ENCODE data around the gene TEAD1.

Gene TEAD1

GRCh38 chr11:12734625-12735024 is 60.4 kb downstream of the TEAD1 start:
- TF ChIP-seq CTCF (IDR thresholded peaks at IDR 0.05; ENCODE audit: control insufficient read depth, insufficient read depth, low read depth, low read length, missing control alignments): no peak
- no peak for DNase-seq (ENCODE audit: low read depth)
- H3K4me3 ChIP-seq (ENCODE audit: control insufficient read depth, low read depth, low read length): no peak overlapping the region

GRCh38 chr11:12735262-12735661 is 61.0 kb downstream of the TEAD1 start:
- no peak for TF ChIP-seq CTCF (IDR thresholded peaks at IDR 0.05; ENCODE audit: control insufficient read depth, insufficient read depth, low read depth, low read length, missing control alignments)
- H3K4me3 ChIP-seq (ENCODE audit: control insufficient read depth, low read depth, low read length): no peak overlapping the region
- DNase-seq (ENCODE audit: low read depth): no peak

- TF ChIP-seq CTCF (IDR thresholded peaks at IDR 0.05; ENCODE audit: control insufficient read depth, insufficient read depth, low read depth, low read length, missing control alignments): no peak
- H3K4me3 ChIP-seq (ENCODE audit: control insufficient read depth, low read depth, low read length): no peak overlapping the region
- no peak for DNase-seq (ENCODE audit: low read depth)
Measured at GRCh38 chr11:12737024-12737423, 62.8 kb downstream of the TEAD1 start.

DNA sequence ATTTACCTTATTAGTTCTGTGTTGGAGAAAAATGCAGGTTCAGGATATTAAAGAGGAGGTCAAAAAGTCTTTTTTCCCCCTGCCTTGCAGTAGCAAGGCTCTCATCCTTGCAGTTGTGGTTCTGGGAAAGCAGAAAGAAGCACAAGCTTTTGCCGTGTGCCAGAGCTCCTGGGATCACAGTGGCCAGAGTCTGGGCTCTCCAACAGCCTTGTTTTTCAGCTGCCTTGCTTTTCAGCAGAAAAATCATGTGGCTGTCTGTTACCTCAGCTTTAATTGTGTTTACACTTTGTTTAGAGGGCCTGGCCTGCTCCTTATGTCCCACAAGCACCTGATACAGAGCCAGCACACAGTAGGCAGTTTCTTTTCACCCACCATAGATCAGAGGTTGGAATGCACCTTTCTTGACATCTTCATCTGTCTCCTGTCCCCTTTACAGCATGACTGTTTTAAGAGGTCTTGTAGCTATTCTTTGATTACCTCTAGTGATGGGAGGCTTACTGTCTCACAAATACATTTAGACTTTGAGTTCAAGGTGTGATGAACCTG is 67.5 kb downstream of the TEAD1 start:
- no peak for DNase-seq (ENCODE audit: low read depth)
- no peak for TF ChIP-seq CTCF (IDR thresholded peaks at IDR 0.05; ENCODE audit: control insufficient read depth, insufficient read depth, low read depth, low read length, missing control alignments)
- no peak overlapping the region for H3K4me3 ChIP-seq (ENCODE audit: control insufficient read depth, low read depth, low read length)

DNA sequence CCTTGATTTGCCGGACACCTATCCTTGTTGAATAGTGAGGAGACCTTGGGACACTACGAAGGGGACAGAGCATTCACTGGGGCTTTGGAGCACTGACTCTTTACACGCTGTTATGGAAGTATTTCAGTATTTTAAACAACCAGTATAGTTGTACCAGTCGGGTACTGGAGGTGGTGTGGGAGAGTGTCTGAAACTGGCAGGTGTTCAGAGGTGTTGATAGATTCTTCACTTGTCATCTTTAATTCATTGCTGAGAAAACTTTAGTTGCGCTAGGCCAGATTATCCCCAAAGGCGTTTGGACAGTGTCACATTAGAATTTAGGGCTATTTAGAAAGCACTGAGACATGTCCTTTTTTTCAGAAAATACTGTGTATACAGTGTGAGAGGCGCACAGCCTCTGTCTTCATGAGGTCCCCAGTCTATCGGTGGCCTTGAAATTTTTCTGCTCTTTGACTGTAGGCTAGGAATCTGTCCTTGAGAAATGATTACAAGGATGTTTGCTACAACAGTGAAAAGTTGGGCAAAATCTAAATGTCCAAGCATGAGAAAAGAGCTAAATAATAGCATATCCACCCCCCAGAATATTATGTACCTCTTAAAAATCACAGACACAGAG is 69.7 kb downstream of the TEAD1 start:
- H3K4me3 ChIP-seq (ENCODE audit: control insufficient read depth, low read depth, low read length): no peak overlapping the region
- TF ChIP-seq CTCF (IDR thresholded peaks at IDR 0.05; ENCODE audit: control insufficient read depth, insufficient read depth, low read depth, low read length, missing control alignments): no peak
- no peak for DNase-seq (ENCODE audit: low read depth)

- DNase-seq (ENCODE audit: low read depth): no peak
- H3K4me3 ChIP-seq (ENCODE audit: control insufficient read depth, low read depth, low read length): no peak overlapping the region
- TF ChIP-seq CTCF (IDR thresholded peaks at IDR 0.05; ENCODE audit: control insufficient read depth, insufficient read depth, low read depth, low read length, missing control alignments): no peak
Measured at GRCh38 chr11:12744826-12745502, 70.7 kb downstream of the TEAD1 start.
